Uterus (tissue), 2 donors: ENCODE measurements around the gene TTBK2.

ENCODE experiments used
- CTCF ChIP-seq, 4 experiments: fragments of 200-600 bp in 2 of 4; fragments of 450-650 bp in 2 of 4; sonication (generic) in 2 of 4; IDR thresholded peaks; one replicate each; pipeline ENCODE4 v1.5.1; 2016 to 2019; ENCODE audit warnings: antibody characterized with exemption in 4 of 4, mild to moderate bottlenecking in 2 of 4, moderate library complexity in 1 of 4
- POLR2A ChIP-seq, 2 donors: fragments of 450-650 bp; IDR thresholded peaks; one replicate each; pipeline ENCODE4 v1.6.1; 2016; ENCODE audit warnings: antibody characterized with exemption in 2 of 2, mild to moderate bottlenecking in 1 of 2, moderate library complexity in 1 of 2

DNA sequence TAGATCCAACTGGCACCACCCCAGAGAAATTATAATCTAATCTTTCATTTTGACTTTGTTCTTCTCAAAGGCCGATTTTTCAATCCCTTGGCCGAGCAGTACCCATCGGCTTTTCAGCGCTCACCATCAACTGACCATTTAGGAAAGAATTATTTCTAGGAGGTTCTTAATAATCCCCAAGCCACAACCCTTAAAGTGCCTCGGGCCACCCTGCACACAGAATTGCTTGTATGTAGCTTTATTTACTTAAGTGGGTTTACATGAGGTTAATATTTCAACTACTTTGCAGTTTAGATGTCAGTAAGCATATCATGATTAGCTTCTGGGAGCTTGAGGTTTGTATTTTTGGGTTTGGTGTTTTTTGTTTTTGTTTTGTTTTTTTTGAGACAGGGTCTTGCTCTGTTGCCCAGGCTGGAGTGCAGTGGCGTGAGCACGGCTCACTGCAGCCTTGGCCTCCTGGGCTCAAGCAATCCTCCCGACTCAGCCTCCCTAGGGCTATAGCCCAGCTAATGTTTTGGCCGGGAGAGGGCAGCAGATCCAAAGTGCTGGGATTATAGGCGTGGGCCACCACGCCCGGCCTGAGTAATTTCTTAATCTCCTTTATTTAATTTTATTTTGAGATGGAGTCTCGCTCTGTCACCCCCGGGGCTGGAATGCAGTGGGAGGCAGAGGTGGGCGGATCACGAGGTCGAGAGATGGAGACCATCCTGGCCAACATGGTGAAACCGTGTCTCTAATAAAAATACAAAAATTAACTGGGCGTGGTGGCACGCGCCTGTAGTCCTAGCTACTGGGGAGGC lies 182.8 kb downstream of the TTBK2 start:
- TF ChIP-seq CTCF (IDR thresholded peaks at IDR 0.05) (no peak), POLR2A (IDR thresholded peaks at IDR 0.05) (no peak)
